ENCODE data around the gene DAGLA. TPM values are rescaled to one million over a fixed set of nuclear protein-coding genes. Genes with fewer than 3 reads are reported as not detected.
A peak's percentile ranks its signal among the peaks of the same experiment; 100 is the strongest.

Gene DAGLA
- total RNA-seq, 1 experiment from 2014 or later: 10.1 TPM

DNA sequence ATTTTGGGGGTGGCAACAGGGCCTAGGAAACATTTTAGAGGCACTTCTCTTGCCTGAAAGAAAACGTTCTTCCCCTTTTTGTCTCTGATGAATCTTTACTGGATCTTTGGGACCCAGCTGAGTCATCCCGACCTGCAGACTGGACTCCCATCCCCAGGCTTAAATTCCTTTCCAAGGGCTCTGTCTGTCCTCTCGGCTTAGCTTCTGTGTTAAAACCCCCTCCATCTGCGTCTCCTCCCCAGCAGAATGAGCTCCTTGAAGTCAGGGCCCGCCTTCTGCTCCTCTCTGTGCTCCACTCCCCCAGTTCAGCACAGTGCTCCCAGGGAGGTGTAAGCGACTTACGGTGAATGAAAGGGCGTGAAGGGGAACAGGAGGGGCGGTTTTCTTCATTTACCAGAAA lies 895 bp upstream of the DAGLA start:
- intact Hi-C loops (cut with micrococcal nuclease; ENCODE audit: unreplicated experiment): no loop called here
- peaks cover 14% of the 10 kb centered on the region; the same call in 1 of the 2 replicates for H3K4me1 ChIP-seq (replicated peaks; ENCODE audit: insufficient read depth)
- H3K36me3 ChIP-seq (ENCODE audit: low read depth): no peaks in the 10 kb centered on the region
- H3F3A ChIP-seq (ENCODE audit: insufficient read depth, low read depth): peaks cover 10% of the 10 kb centered on the region; the same call in 1 of the 2 replicates
- H3K27me3 ChIP-seq (ENCODE audit: insufficient read depth, low read depth): peaks cover 30% of the 10 kb centered on the region
- no peaks in the 10 kb centered on the region for H3K9me2 ChIP-seq (ENCODE audit: insufficient read depth)
- no TSS peak for BruUV-seq (replicated peaks)
- ChIA-PET CTCF (interaction anchor here (0.5 to 1.3 kb wide), 3 partner anchors 24 to 51 kb away, joined by 3 to 6 read pairs (median 4); no protein-coding TSS in a partner anchor), POLR2A (ENCODE audit: unreplicated experiment) (interaction anchor here (0.6 kb wide), 1 partner anchor 225 kb away, joined by 4 read pairs; no protein-coding TSS in a partner anchor)
- peaks cover 6% of the 10 kb centered on the region; the same call in 1 of the 2 replicates for H3K79me2 ChIP-seq (ENCODE audit: low read depth)
- H3K27ac ChIP-seq: no peak overlapping the region
- H3K9me3 ChIP-seq (ENCODE audit: insufficient read depth, low read depth): no peaks in the 10 kb centered on the region
- TF ChIP-seq EZH2 (IDR thresholded peaks at IDR 0.05; ENCODE audit: low read depth) (no peak), CTCF (conservative IDR thresholded peaks at IDR 0.05) (no peak)
- H4K20me1 ChIP-seq (ENCODE audit: insufficient read depth): no peaks in the 10 kb centered on the region
- no peak overlapping the region for H2AFZ ChIP-seq
- H3K4me3 ChIP-seq: no peak overlapping the region
- peak in 1 of 2 experiments; percentile 33 for DNase-seq
- no peak overlapping the region for H3K4me2 ChIP-seq

DNA sequence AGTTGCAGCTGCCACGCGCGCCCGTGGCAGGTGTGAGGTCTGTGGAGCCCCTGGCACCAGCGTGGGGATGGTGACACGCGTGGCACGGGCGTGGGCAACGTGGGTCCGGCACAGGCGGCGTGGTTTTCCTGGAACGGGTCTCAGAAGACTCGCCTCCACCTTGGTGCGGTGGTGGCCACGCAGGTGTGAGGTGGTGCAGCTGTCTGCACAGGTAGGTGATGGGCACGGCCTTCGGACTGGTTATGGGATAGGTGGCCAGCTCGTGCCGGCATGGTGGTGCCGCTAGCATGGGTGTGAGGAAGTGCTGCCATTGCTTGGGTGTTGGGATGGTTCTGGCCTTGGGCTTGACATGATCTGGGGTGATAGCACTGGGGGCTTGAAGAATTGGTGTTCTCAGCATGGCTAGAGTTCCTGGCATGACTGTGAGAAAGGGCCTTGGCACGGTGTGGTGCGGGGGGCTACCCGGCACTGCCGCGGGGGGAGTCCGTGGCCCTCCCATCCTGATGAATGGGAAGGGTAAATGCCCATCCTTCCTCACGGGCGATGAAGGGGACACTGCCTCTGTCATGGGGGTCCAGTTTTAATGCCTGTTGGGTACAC lies 531 bp downstream of the DAGLA start:
- CTCF ChIA-PET: interaction anchor here (0.9 to 1.6 kb wide), 3 partner anchors 14 to 52 kb away, joined by 5 to 6 read pairs (median 5); no protein-coding TSS in a partner anchor
- POLR2A ChIA-PET (ENCODE audit: unreplicated experiment): no interaction called here

More for the DNA sequence above, 531 bp downstream of the DAGLA start:
- no peak overlapping the region for H3K27ac ChIP-seq
- H3K4me2 ChIP-seq: peak overlapping the region; percentile 99
- H3K4me1 ChIP-seq (replicated peaks; ENCODE audit: insufficient read depth): peaks cover 14% of the 10 kb centered on the region; the same call in 1 of the 2 replicates
- no peaks in the 10 kb centered on the region for H3K36me3 ChIP-seq (ENCODE audit: low read depth)
- H3F3A ChIP-seq (ENCODE audit: insufficient read depth, low read depth): peaks cover 10% of the 10 kb centered on the region; the same call in 1 of the 2 replicates
- H3K4me3 ChIP-seq: peak overlapping the region; percentile 72
- intact Hi-C loops (cut with micrococcal nuclease; ENCODE audit: unreplicated experiment): loop anchor here (1.0 kb wide), 2 partner anchors 17 to 50 kb away; no protein-coding TSS in a partner anchor
- H4K20me1 ChIP-seq (ENCODE audit: insufficient read depth): no peaks in the 10 kb centered on the region
- TF ChIP-seq EZH2 (IDR thresholded peaks at IDR 0.05; ENCODE audit: low read depth): no peak
- TF ChIP-seq CTCF (conservative IDR thresholded peaks at IDR 0.05): no peak
- H2AFZ ChIP-seq: peak overlapping the region; percentile 75; the same call in 1 of the 2 replicates
- peak in 1 of 2 experiments; percentile 23 for DNase-seq
- peaks cover 16% of the 10 kb centered on the region for H3K27me3 ChIP-seq (ENCODE audit: insufficient read depth, low read depth)
- H3K9me3 ChIP-seq (ENCODE audit: insufficient read depth, low read depth): no peaks in the 10 kb centered on the region
- no TSS peak for BruUV-seq (replicated peaks)
- peaks cover 6% of the 10 kb centered on the region; the same call in 1 of the 2 replicates for H3K79me2 ChIP-seq (ENCODE audit: low read depth)
- H3K9me2 ChIP-seq (ENCODE audit: insufficient read depth): no peaks in the 10 kb centered on the region

Measured in PC-9 (cell line).